ENCODE results near the gene RETN. TPM values are rescaled to one million over a fixed set of nuclear protein-coding genes. Genes with fewer than 3 reads are reported as not detected.

Gene RETN
- total RNA-seq, 1 donor from 2014 or later = 4.8 TPM

GRCh38 chr19:7681340-7682174 is 12.7 kb downstream of the RETN start:
- DNase-seq (ENCODE audit: low spot score) = peak; percentile 92

- no peak for DNase-seq (ENCODE audit: low spot score)
Measured at GRCh38 chr19:7682175-7682855, 13.5 kb downstream of the RETN start.

- no peak for DNase-seq (ENCODE audit: low spot score)
Measured at GRCh38 chr19:7685546-7686445, 16.9 kb downstream of the RETN start.

- DNase-seq (ENCODE audit: low spot score) = no peak
Measured at GRCh38 chr19:7687177-7687576, 18.3 kb downstream of the RETN start.

GRCh38 chr19:7689165-7689564 is 20.3 kb downstream of the RETN start:
- no peak for DNase-seq (ENCODE audit: low spot score)

- no peak for DNase-seq (ENCODE audit: low spot score)
Measured at GRCh38 chr19:7690779-7691258, 22.0 kb downstream of the RETN start.

GRCh38 chr19:7691497-7691896 is 22.6 kb downstream of the RETN start:
- no peak for DNase-seq (ENCODE audit: low spot score)

GRCh38 chr19:7692417-7693088 is 23.7 kb downstream of the RETN start:
- no peak for DNase-seq (ENCODE audit: low spot score)

- DNase-seq (ENCODE audit: low spot score) = no peak
Measured at GRCh38 chr19:7694499-7694898, 25.6 kb downstream of the RETN start.

GRCh38 chr19:7697721-7698287 is 29.0 kb downstream of the RETN start:
- no peak for DNase-seq (ENCODE audit: low spot score)

GRCh38 chr19:7698583-7698982 is 29.7 kb downstream of the RETN start:
- DNase-seq (ENCODE audit: low spot score) = no peak

- no peak for DNase-seq (ENCODE audit: low spot score)
Measured at GRCh38 chr19:7699003-7699402, 30.2 kb downstream of the RETN start.

- DNase-seq (ENCODE audit: low spot score) = no peak
Measured at GRCh38 chr19:7699417-7700401, 30.9 kb downstream of the RETN start.

- no peak for DNase-seq (ENCODE audit: low spot score)
Measured at GRCh38 chr19:7701049-7701653, 32.3 kb downstream of the RETN start.

- DNase-seq (ENCODE audit: low spot score) = no peak
Measured at GRCh38 chr19:7701654-7702457, 33.0 kb downstream of the RETN start, which contains the start of gene FCER2. Gene FCER2, minus strand, starts transcription at chr19:7702131. Its CDS starts 2,371 bp downstream, at chr19:7699760.

GRCh38 chr19:7703332-7703731 is 34.5 kb downstream of the RETN start:
- no peak for DNase-seq (ENCODE audit: low spot score)

- no peak for DNase-seq (ENCODE audit: low spot score)
Measured at GRCh38 chr19:7704280-7705060, 35.6 kb downstream of the RETN start.

All from mesenteric fat pad (tissue), 1 donor.